Neuronal stem cell (in vitro differentiated cells): Measurements from ENCODE around the gene KIAA0040.

Experiments
- DNase-seq: peaks from one replicate; pipeline ENCODE4 v3.0.0-alpha.2; 2013; ENCODE audit warnings: low spot score
- H2AFZ ChIP-seq: one replicate; pipeline ENCODE4 v1.6.1; 2013; ENCODE audit warnings: mild to moderate bottlenecking, low read length, inconsistent platforms
- H2AK5ac ChIP-seq: 2 replicates; pipeline ENCODE4 v1.6.1; 2013; ENCODE audit warnings: low read depth, mild to moderate bottlenecking, inconsistent platforms, low read length, moderate library complexity, mixed read lengths
- H2BK120ac ChIP-seq: 2 replicates; pipeline ENCODE4 v1.6.1; 2013; ENCODE audit warnings: low read depth, mild to moderate bottlenecking, inconsistent platforms, low read length, moderate library complexity, mixed read lengths
- H2BK12ac ChIP-seq: one replicate; pipeline ENCODE4 v1.6.1; 2013; ENCODE audit warnings: low read length, inconsistent platforms
- H2BK15ac ChIP-seq: 2 replicates; pipeline ENCODE4 v1.6.1; 2013; ENCODE audit warnings: mild to moderate bottlenecking, low read length, inconsistent platforms, mixed read lengths
- H2BK5ac ChIP-seq: one replicate; pipeline ENCODE4 v1.6.1; 2013; ENCODE audit warnings: inconsistent platforms, mild to moderate bottlenecking, low read length, moderate library complexity
- H3K14ac ChIP-seq: one replicate; pipeline ENCODE4 v1.6.1; 2013; ENCODE audit warnings: low read length, inconsistent platforms
- H3K18ac ChIP-seq: 2 replicates; pipeline ENCODE4 v1.6.1; 2013; ENCODE audit warnings: low read length, inconsistent platforms
- H3K23ac ChIP-seq: 2 replicates; pipeline ENCODE4 v1.6.1; 2013; ENCODE audit warnings: low read depth, mild to moderate bottlenecking, mixed read lengths, low read length, inconsistent platforms; ENCODE audit not compliant: poor library complexity
- H3K27ac ChIP-seq: replicated peaks from 3 replicates; pipeline ENCODE4 v1.5.1; 2013; ENCODE audit warnings: low read length, inconsistent platforms
- H3K27me3 ChIP-seq, 3 experiments: 2 replicates each; pipeline ENCODE4 v1.6.1; 2013; ENCODE audit warnings: low read length in 3 of 3, mild to moderate bottlenecking in 2 of 3, inconsistent platforms in 1 of 3, low read depth in 1 of 3, mixed read lengths in 1 of 3, moderate library complexity in 1 of 3; ENCODE audit not compliant: control insufficient read depth in 3 of 3, insufficient read depth in 3 of 3
- H3K36me3 ChIP-seq, 2 donors: replicated peaks in 1 of 2; 2 replicates each; pipeline ENCODE4 v1.6.1; 2013; ENCODE audit warnings: low read length in 2 of 2; ENCODE audit not compliant: control insufficient read depth in 2 of 2, insufficient read depth in 2 of 2
- H3K4ac ChIP-seq: 2 replicates; pipeline ENCODE4 v1.6.1; 2013; ENCODE audit warnings: inconsistent platforms, mild to moderate bottlenecking, low read length, moderate library complexity
- H3K4me1 ChIP-seq, 2 donors: 1 replicate in 1 of 2; 2 replicates in 1 of 2; pipeline ENCODE4 v1.6.1; 2013; ENCODE audit warnings: low read length in 2 of 2, low read depth in 1 of 2; ENCODE audit not compliant: control insufficient read depth in 2 of 2, insufficient read depth in 1 of 2
- H3K4me2 ChIP-seq: one replicate; pipeline ENCODE4 v1.6.1; 2013; ENCODE audit warnings: mild to moderate bottlenecking, low read length, inconsistent platforms; ENCODE audit not compliant: insufficient read depth, poor library complexity, severe bottlenecking
- H3K4me3 ChIP-seq, 2 donors: 2 replicates each; pipeline ENCODE4 v1.5.1; 2013; ENCODE audit warnings: low read length in 2 of 2, mild to moderate bottlenecking in 2 of 2, inconsistent platforms in 1 of 2, moderate library complexity in 1 of 2
- H3K79me1 ChIP-seq: one replicate; pipeline ENCODE4 v1.6.1; 2013; ENCODE audit warnings: low read depth, mild to moderate bottlenecking, inconsistent platforms, low read length, moderate library complexity
- H3K9ac ChIP-seq: one replicate; pipeline ENCODE4 v1.6.1; 2013; ENCODE audit warnings: mild to moderate bottlenecking, low read depth, low read length, inconsistent platforms; ENCODE audit not compliant: poor library complexity
- H3K9me3 ChIP-seq, 2 donors: replicated peaks in 1 of 2; 2 replicates each; pipeline versions ENCODE3 to v1.6.1; 2013; ENCODE audit warnings: low read length in 2 of 2, mild to moderate bottlenecking in 2 of 2, inconsistent platforms in 1 of 2, low read depth in 1 of 2, mixed read lengths in 1 of 2, moderate library complexity in 1 of 2; ENCODE audit not compliant: control insufficient read depth in 2 of 2, insufficient read depth in 1 of 2
- H4K8ac ChIP-seq: one replicate; pipeline ENCODE4 v1.6.1; 2013; ENCODE audit warnings: low read depth, mild to moderate bottlenecking, inconsistent platforms, low read length, moderate library complexity
- H4K91ac ChIP-seq: one replicate; pipeline ENCODE4 v1.6.1; 2013; ENCODE audit warnings: low read length, low read depth, mild to moderate bottlenecking, inconsistent platforms; ENCODE audit not compliant: poor library complexity
- WGBS, 2 donors: extraction: QIAGEN DNeasy Blood & Tissue Kit; methylation state at CpG; one replicate each; pipeline ENCODE4 v1.1.7; 2013; ENCODE audit warnings: missing lambda C conversion rate in 2 of 2, mixed read lengths in 1 of 2; ENCODE audit not compliant: insufficient read length in 2 of 2, insufficient replicate concordance in 1 of 2; ENCODE audit errors: extremely low coverage in 2 of 2; 5-methylcytosine and 5-hydroxymethylcytosine counted together

The KIAA0040 gene

DNA sequence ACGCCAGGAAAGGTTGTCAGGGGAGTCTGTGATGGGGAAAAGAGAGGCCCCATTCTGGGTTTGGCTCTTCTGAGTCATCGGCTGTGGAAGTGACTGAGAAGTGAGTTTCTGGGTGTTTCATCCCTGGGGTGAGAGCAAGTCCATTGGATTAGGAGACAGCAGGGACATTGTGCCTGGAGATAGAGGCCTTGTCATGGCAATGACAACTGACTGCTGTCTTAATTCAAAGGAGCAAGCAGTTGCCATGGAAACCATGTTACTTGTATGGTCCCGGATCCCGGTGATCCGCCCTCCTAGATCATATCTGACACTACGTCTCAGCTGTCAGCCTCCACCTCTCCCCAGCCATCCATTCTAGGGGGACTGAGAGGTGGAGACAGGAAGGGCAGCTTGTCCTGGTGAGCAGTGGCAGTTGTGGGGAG lies 34.4 kb downstream of the KIAA0040 start:
- no peak overlapping the region for H2AFZ ChIP-seq
- no peak overlapping the region for H2BK120ac ChIP-seq
- no peak overlapping the region for H2BK12ac ChIP-seq
- H4K8ac ChIP-seq = no peak overlapping the region
- H2BK5ac ChIP-seq = no peak overlapping the region
- DNase-seq = no peak
- H3K9me3 ChIP-seq = no peaks in the 10 kb centered on the region
- no CpG with 5 or more reads among the region's 6 CpGs for WGBS, 2 donors
- no peaks in the 10 kb centered on the region for H3K79me1 ChIP-seq
- no peak overlapping the region for H3K18ac ChIP-seq
- no peak overlapping the region for H3K4me3 ChIP-seq
- no peak overlapping the region for H3K23ac ChIP-seq
- peaks cover 0 to 7% (median 0%) of the 10 kb centered on the region in 3 experiments for H3K27me3 ChIP-seq
- no peak overlapping the region for H3K14ac ChIP-seq
- H3K4me1 ChIP-seq = peaks cover 4 to 8% of the 10 kb centered on the region in 2 donors
- no peak overlapping the region for H3K27ac ChIP-seq
- H3K9ac ChIP-seq = no peak overlapping the region
- H2BK15ac ChIP-seq = no peak overlapping the region
- no peak overlapping the region for H4K91ac ChIP-seq
- H3K4me2 ChIP-seq = no peak overlapping the region
- H2AK5ac ChIP-seq = no peak overlapping the region
- no peak overlapping the region for H3K4ac ChIP-seq
- no peaks in the 10 kb centered on the region for H3K36me3 ChIP-seq

- H2BK120ac ChIP-seq = no peak overlapping the region
- no peaks in the 10 kb centered on the region for H3K79me1 ChIP-seq
- H3K36me3 ChIP-seq = no peaks in the 10 kb centered on the region
- H3K14ac ChIP-seq = no peak overlapping the region
- no CpG with 5 or more reads among the region's 2 CpGs for WGBS, 2 donors
- no peak overlapping the region for H3K23ac ChIP-seq
- no peak overlapping the region for H4K91ac ChIP-seq
- H3K27ac ChIP-seq = no peak overlapping the region
- no peaks in the 10 kb centered on the region for H3K9me3 ChIP-seq
- H3K9ac ChIP-seq = no peak overlapping the region
- H2AK5ac ChIP-seq = no peak overlapping the region
- no peak overlapping the region for H3K18ac ChIP-seq
- H3K4me1 ChIP-seq = peaks cover 4 to 8% of the 10 kb centered on the region in 2 donors
- H2AFZ ChIP-seq = no peak overlapping the region
- H3K4me3 ChIP-seq = no peak overlapping the region
- H3K4me2 ChIP-seq = no peak overlapping the region
- no peak overlapping the region for H2BK15ac ChIP-seq
- H3K27me3 ChIP-seq = peaks cover 0 to 7% (median 0%) of the 10 kb centered on the region in 3 experiments
- H4K8ac ChIP-seq = no peak overlapping the region
- H3K4ac ChIP-seq = no peak overlapping the region
- no peak for DNase-seq
- H2BK12ac ChIP-seq = no peak overlapping the region
- H2BK5ac ChIP-seq = no peak overlapping the region
Observed at GRCh38 chr1:175157200-175157599, 35.4 kb downstream of the KIAA0040 start.

DNA sequence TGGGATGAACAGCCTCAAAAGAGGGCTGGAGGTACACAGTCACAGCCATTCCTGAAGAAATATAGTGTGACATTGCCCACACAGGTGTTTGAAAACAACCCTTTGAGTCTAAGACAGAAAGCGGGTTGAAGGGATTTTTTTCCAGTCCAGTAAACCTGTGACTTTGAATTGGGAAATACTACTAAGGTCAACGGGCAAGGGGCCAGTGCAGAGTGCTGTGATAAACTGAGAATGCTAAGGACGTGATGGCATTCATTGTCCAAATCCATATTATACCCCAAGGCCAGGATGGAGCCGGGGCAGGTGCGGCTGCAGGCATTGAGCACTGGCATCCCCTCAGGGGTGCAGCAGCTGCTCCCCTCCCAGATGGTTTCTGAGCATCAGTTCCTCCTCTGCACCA lies 36.6 kb downstream of the KIAA0040 start:
- Histone ChIP-seq H3K4ac (no peak overlapping the region), H3K18ac (no peak overlapping the region), H2BK12ac (no peak overlapping the region), H2BK15ac (no peak overlapping the region), H3K9me3 (no peaks in the 10 kb centered on the region), H3K27me3 (peaks cover 0 to 15% (median 0%) of the 10 kb centered on the region in 3 experiments), H2AK5ac (no peak overlapping the region), H3K36me3 (no peaks in the 10 kb centered on the region), H4K91ac (no peak overlapping the region), H4K8ac (no peak overlapping the region), H3K4me3 (no peak overlapping the region), H2AFZ (no peak overlapping the region), H2BK120ac (no peak overlapping the region), H3K14ac (no peak overlapping the region), H3K9ac (no peak overlapping the region), H3K27ac (no peak overlapping the region), H3K23ac (no peak overlapping the region), H2BK5ac (no peak overlapping the region), H3K79me1 (no peaks in the 10 kb centered on the region), H3K4me1 (peaks cover 4 to 8% of the 10 kb centered on the region in 2 donors), H3K4me2 (no peak overlapping the region)
- no peak for DNase-seq
- WGBS, 2 donors = no CpG with 5 or more reads among the region's 5 CpGs

GRCh38 chr1:175155473-175155856 lies 37.1 kb downstream of the KIAA0040 start:
- H3K4me1 ChIP-seq = peaks cover 4 to 8% of the 10 kb centered on the region in 2 donors
- H3K27me3 ChIP-seq = peaks cover 0 to 20% (median 0%) of the 10 kb centered on the region in 3 experiments
- H3K18ac ChIP-seq = no peak overlapping the region
- H3K79me1 ChIP-seq = no peaks in the 10 kb centered on the region
- no peak overlapping the region for H3K4ac ChIP-seq
- no CpG with 5 or more reads among the region's 4 CpGs for WGBS, 2 donors
- H3K9me3 ChIP-seq = no peaks in the 10 kb centered on the region
- H2BK15ac ChIP-seq = no peak overlapping the region
- H2BK5ac ChIP-seq = no peak overlapping the region
- no peak overlapping the region for H2BK120ac ChIP-seq
- no peak overlapping the region for H4K8ac ChIP-seq
- no peak overlapping the region for H3K14ac ChIP-seq
- no peak overlapping the region for H4K91ac ChIP-seq
- H3K4me2 ChIP-seq = no peak overlapping the region
- H3K36me3 ChIP-seq = no peaks in the 10 kb centered on the region
- no peak overlapping the region for H2BK12ac ChIP-seq
- no peak overlapping the region for H3K23ac ChIP-seq
- no peak overlapping the region for H2AK5ac ChIP-seq
- no peak overlapping the region for H2AFZ ChIP-seq
- H3K4me3 ChIP-seq = no peak overlapping the region
- H3K27ac ChIP-seq = no peak overlapping the region
- no peak overlapping the region for H3K9ac ChIP-seq
- no peak for DNase-seq
